GM18498 (cell line): ENCODE results near the gene HES2.
"Not testable (repeated sequence)": the region's sequence is repeated elsewhere in the genome, so short reads cannot be mapped to it uniquely, and the experiment has no call there.

Experiments used
- ATAC-seq: cut with Tn5 transposase; IDR thresholded peaks from one replicate; pipeline ENCODE4 v1.9.1; 2021; ENCODE audit warnings: mild to moderate bottlenecking, moderate library complexity; ENCODE audit not compliant: unreplicated experiment

The HES2 gene

GRCh38 chr1:6437012-6437700 is 17.4 kb upstream of the HES2 start:
- ATAC-seq: not testable (repeated sequence)

- ATAC-seq: not testable (repeated sequence)
Observed at GRCh38 chr1:6436277-6436676, 16.6 kb upstream of the HES2 start.

- no peak for ATAC-seq
Observed at GRCh38 chr1:6435547-6435946, 15.8 kb upstream of the HES2 start.

GRCh38 chr1:6435129-6435528 is 15.4 kb upstream of the HES2 start:
- no peak for ATAC-seq

GRCh38 chr1:6434186-6434585 is 14.5 kb upstream of the HES2 start:
- no peak for ATAC-seq

GRCh38 chr1:6431645-6432579 is 12.2 kb upstream of the HES2 start:
- ATAC-seq: not testable (repeated sequence)

GRCh38 chr1:6429660-6430411 is 10.1 kb upstream of the HES2 start:
- ATAC-seq: not testable (repeated sequence)

GRCh38 chr1:6428453-6428852 is 8.7 kb upstream of the HES2 start:
- not testable (repeated sequence) for ATAC-seq

GRCh38 chr1:6427441-6428390 is 8.0 kb upstream of the HES2 start:
- ATAC-seq: no peak

- ATAC-seq: no peak
Observed at GRCh38 chr1:6426972-6427350, 7.2 kb upstream of the HES2 start.

- no peak for ATAC-seq
Observed at GRCh38 chr1:6426277-6426971, 6.7 kb upstream of the HES2 start.

GRCh38 chr1:6425658-6426057 is 5.9 kb upstream of the HES2 start:
- ATAC-seq: no peak

GRCh38 chr1:6424619-6425593 is 5.2 kb upstream of the HES2 start, which contains the start of gene ESPN:
TSS of gene ESPN (plus strand) at chr1:6424776. CDS start at chr1:6424956, 180 bp downstream.
- ATAC-seq: no peak

- no peak for ATAC-seq
Observed at GRCh38 chr1:6424000-6424565, 4.4 kb upstream of the HES2 start.

- no peak for ATAC-seq
Observed at GRCh38 chr1:6423321-6423999, 3.7 kb upstream of the HES2 start.

- ATAC-seq: no peak
Observed at GRCh38 chr1:6421266-6421665, 1.5 kb upstream of the HES2 start.

- no peak for ATAC-seq
Observed at GRCh38 chr1:6420454-6421042, 829 bp upstream of the HES2 start.
